CD4-positive, alpha-beta memory T cell (primary cell): ENCODE measurements around the gene TRAIP. TPM values are rescaled to one million over a fixed set of nuclear protein-coding genes. Genes with fewer than 3 reads are reported as not detected.

ENCODE experiments used
- CTCF ChIA-PET: fragments of 350-600 bp; sonication (Branson Sonifier 250); formaldehyde crosslinking; loops from one replicate; lab custom pipeline; 2021; ENCODE audit warnings: inconsistent platforms; ENCODE audit not compliant: partially characterized antibody; lab: Charles Lee
- POLR2A ChIA-PET: fragments of 350-600 bp; sonication (Branson Sonifier 250); formaldehyde crosslinking; loops from one replicate; lab custom pipeline; 2021; ENCODE audit not compliant: partially characterized antibody; lab: Charles Lee
- DNase-seq, 5 donors: peaks; one replicate each; pipeline versions ENCODE4 v3.0.0 to v3.0.0-alpha.2; 2020 to 2022; ENCODE audit warnings: mixed read lengths in 1 of 5
- H3K27ac ChIP-seq: one replicate; pipeline ENCODE4 v1.7.0; 2013; ENCODE audit warnings: low read depth, low read length
- H3K27me3 ChIP-seq: 2 replicates; pipeline ENCODE4 v1.7.0; 2013; ENCODE audit warnings: mild to moderate bottlenecking, low read length, moderate library complexity; ENCODE audit not compliant: insufficient read depth
- H3K36me3 ChIP-seq: 2 replicates; pipeline ENCODE4 v1.7.0; 2013; ENCODE audit warnings: mild to moderate bottlenecking, low read length, moderate library complexity; ENCODE audit not compliant: insufficient read depth
- H3K4me1 ChIP-seq: 2 replicates; pipeline ENCODE4 v1.7.0; 2013; ENCODE audit warnings: mild to moderate bottlenecking, low read length, moderate library complexity; ENCODE audit not compliant: insufficient read depth
- H3K4me3 ChIP-seq, 2 donors: one replicate each; pipeline ENCODE4 v1.7.0; 2013; ENCODE audit warnings: low read length in 2 of 2, mild to moderate bottlenecking in 1 of 2
- H3K9me3 ChIP-seq, 2 donors: one replicate each; pipeline ENCODE4 v1.7.0; 2013; ENCODE audit warnings: low read length in 2 of 2, control low read depth in 1 of 2; ENCODE audit not compliant: control insufficient read depth in 1 of 2
- H3K27ac Mint-ChIP-seq, 7 donors: one replicate each; pipeline ENCODE4 v1.8.0; 2020 to 2021; ENCODE audit warnings: mixed read lengths in 7 of 7, mild to moderate bottlenecking in 6 of 7, inconsistent platforms in 3 of 7, moderate library complexity in 3 of 7
- H3K27me3 Mint-ChIP-seq, 2 donors: one replicate each; pipeline ENCODE4 v1.8.0; 2020 to 2021; ENCODE audit warnings: mixed read lengths in 2 of 2
- H3K36me3 Mint-ChIP-seq, 2 donors: one replicate each; pipeline ENCODE4 v1.8.0; 2020 to 2021; ENCODE audit warnings: mixed read lengths in 2 of 2, inconsistent platforms in 1 of 2, mild to moderate bottlenecking in 1 of 2
- H3K4me1 Mint-ChIP-seq, 4 donors: one replicate each; pipeline ENCODE4 v1.8.0; 2020 to 2021; ENCODE audit warnings: mixed read lengths in 4 of 4, mild to moderate bottlenecking in 1 of 4
- H3K4me3 Mint-ChIP-seq, 8 donors: one replicate each; pipeline ENCODE4 v1.8.0; 2020 to 2021; ENCODE audit warnings: mixed read lengths in 8 of 8, mild to moderate bottlenecking in 7 of 8, moderate library complexity in 6 of 8, inconsistent platforms in 3 of 8
- H3K9me3 Mint-ChIP-seq, 8 donors: one replicate each; pipeline ENCODE4 v1.8.0; 2020 to 2021; ENCODE audit warnings: mixed read lengths in 8 of 8, mild to moderate bottlenecking in 5 of 8, inconsistent platforms in 3 of 8, moderate library complexity in 1 of 8
- intact Hi-C: fragments of 100-400 bp; cut with micrococcal nuclease; formaldehyde crosslinking; loops from one replicate; pipeline ENCODE4 v1.15.1; 2023
- polyA plus RNA-seq, 2 donors: library from polyadenylated mRNA; unstranded; fragments of 300-500 nt; fragmentation: Illumina TruSeq; gene quantifications; one replicate each; pipeline ENCODE4 v1.2.3, GENCODE V29; 2021
- total RNA-seq, 2 experiments: library from RNA; stranded (reverse); gene quantifications; one replicate each; pipeline ENCODE4 v1.2.3, GENCODE V29; 2021

The TRAIP gene
- total and polyA plus RNA-seq, 4 experiments from 2014 or later: 1.0 to 6.7 (median 3.2) TPM

DNA sequence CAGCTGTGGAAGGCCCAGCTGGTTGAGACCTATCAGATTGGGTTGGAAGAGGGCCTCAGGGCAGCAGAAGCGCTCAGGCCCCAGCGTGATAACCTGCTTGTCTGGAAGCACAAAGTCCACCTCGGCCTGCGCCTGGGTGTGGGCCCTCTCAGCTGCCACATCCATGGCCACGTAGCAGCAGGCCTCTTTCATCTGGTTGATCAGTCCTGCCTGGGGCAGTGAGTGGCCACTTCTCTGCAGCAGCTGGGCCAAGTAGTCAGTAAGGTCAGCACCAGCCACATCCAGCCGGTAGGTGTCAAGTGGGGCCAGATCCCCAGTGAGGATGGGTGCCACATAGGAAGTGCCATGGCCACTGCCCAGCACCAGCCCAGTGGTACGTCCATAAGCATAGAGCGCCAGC lies 17.3 kb upstream of the TRAIP start:
- intact Hi-C loops: no loop called here
- POLR2A ChIA-PET: interaction anchor here (1.2 kb wide), 1 partner anchor 67 kb away, joined by 4 read pairs; no protein-coding TSS in a partner anchor
- no peaks in the 10 kb centered on the region for H3K9me3 ChIP-seq
- CTCF ChIA-PET: interaction anchor here (1.5 to 1.6 kb wide), 2 partner anchors 35 to 334 kb away, joined by 4 read pairs; no protein-coding TSS in a partner anchor
- H3K4me1 ChIP-seq: peaks cover 14% of the 10 kb centered on the region
- no peak for DNase-seq
- no peak overlapping the region for H3K4me3 Mint-ChIP-seq
- no peak overlapping the region for H3K27ac ChIP-seq
- H3K36me3 Mint-ChIP-seq: no peaks in the 10 kb centered on the region
- no peak overlapping the region for H3K27ac Mint-ChIP-seq
- H3K36me3 ChIP-seq: no peaks in the 10 kb centered on the region
- H3K27me3 ChIP-seq: peaks cover 5% of the 10 kb centered on the region
- no peak overlapping the region for H3K4me3 ChIP-seq
- peaks cover 1 to 17% (median 11%) of the 10 kb centered on the region in 4 donors for H3K4me1 Mint-ChIP-seq
- peaks cover under 1 to 3% of the 10 kb centered on the region in 2 donors for H3K27me3 Mint-ChIP-seq
- peaks cover 0 to 1% (median 0%) of the 10 kb centered on the region in 8 donors for H3K9me3 Mint-ChIP-seq

DNA sequence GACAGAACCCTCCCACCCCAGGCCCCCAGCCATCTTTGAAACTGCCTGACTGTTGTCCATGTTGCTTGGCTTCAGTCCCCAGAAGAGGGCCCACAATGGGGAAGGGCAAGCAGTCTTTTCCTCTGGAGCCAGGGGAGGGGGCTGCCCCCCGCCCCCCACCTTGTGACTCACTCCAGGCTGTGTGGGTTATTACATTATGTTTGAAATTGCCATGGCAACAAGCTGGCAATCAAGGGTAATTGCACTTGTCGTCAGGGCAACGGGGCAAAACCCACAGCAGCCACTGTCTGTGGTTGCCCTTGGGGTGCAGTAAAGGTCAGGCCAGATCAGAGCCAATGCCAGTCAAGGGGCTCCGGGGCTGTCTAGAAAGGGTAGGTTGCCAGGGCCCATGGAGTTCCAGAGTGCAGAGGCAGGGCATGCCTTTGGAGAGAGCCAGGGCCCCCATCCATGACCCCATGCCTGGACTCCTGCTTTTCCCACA lies 16.5 kb upstream of the TRAIP start:
- Histone ChIP-seq H3K27ac (no peak overlapping the region), H3K4me1 (peaks cover 17% of the 10 kb centered on the region), H3K27me3 (peaks cover 12% of the 10 kb centered on the region), H3K9me3 (no peaks in the 10 kb centered on the region), H3K4me3 (no peak overlapping the region), H3K36me3 (no peaks in the 10 kb centered on the region)
- intact Hi-C loops: no loop called here
- peaks cover 0 to 1% (median 0%) of the 10 kb centered on the region in 8 donors for H3K9me3 Mint-ChIP-seq
- peaks cover 1 to 20% (median 11%) of the 10 kb centered on the region in 4 donors for H3K4me1 Mint-ChIP-seq
- POLR2A ChIA-PET: no interaction called here
- CTCF ChIA-PET: interaction anchor here (1.5 to 1.6 kb wide), 2 partner anchors 34 to 333 kb away, joined by 4 read pairs; no protein-coding TSS in a partner anchor
- H3K27me3 Mint-ChIP-seq: peaks cover 7 to 8% of the 10 kb centered on the region in 2 donors
- DNase-seq: peak in 4 of 5 donors; percentile 28 to 73 (median 40)
- H3K36me3 Mint-ChIP-seq: no peaks in the 10 kb centered on the region
- peak overlapping the region in 1 of 8 donors; percentile 32 for H3K4me3 Mint-ChIP-seq
- H3K27ac Mint-ChIP-seq: no peak overlapping the region

DNA sequence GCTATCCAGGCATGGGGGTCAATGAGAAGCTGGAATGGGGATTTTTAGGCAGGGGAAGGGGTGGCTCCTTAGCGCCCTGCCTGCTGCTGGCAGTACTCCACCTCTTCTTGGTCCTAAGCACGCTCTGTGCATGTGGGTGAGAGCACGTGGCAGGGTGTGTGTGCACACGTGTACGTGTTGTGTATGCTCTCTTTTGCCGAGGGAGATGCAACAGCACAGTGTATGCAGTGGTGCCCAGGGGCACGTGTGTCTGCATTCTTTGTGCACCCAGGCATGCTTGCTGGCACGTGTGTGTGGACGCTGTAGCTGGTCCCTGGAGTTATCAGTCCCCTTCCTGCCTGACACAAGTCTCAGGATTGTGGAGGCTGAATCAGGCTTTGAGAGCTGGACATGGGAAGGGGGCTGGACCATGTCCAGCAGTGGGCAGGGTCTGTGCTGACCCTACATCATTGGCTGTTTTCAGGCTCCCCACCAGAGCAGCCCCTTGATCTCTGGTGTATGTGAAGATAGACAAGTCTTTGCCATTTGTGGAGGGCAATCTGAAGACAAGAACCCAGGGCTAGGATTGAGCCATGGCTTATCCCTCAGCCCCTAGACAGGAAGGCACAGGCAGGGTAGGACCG lies 15.3 kb upstream of the TRAIP start:
- intact Hi-C loops: no loop called here
- H3K27me3 Mint-ChIP-seq: peaks cover 14 to 17% of the 10 kb centered on the region in 2 donors
- H3K36me3 Mint-ChIP-seq: no peaks in the 10 kb centered on the region
- CTCF ChIA-PET: no interaction called here
- peaks cover 1 to 24% (median 11%) of the 10 kb centered on the region in 4 donors for H3K4me1 Mint-ChIP-seq
- Histone ChIP-seq H3K9me3 (no peaks in the 10 kb centered on the region), H3K27me3 (peaks cover 16% of the 10 kb centered on the region), H3K36me3 (no peaks in the 10 kb centered on the region), H3K4me3 (no peak overlapping the region), H3K27ac (no peak overlapping the region), H3K4me1 (peaks cover 17% of the 10 kb centered on the region)
- POLR2A ChIA-PET: no interaction called here
- no peak for DNase-seq
- peak overlapping the region in 3 of 8 donors; percentile 44 to 71 (median 45) for H3K4me3 Mint-ChIP-seq
- peaks cover 0 to 1% (median 0%) of the 10 kb centered on the region in 8 donors for H3K9me3 Mint-ChIP-seq
- H3K27ac Mint-ChIP-seq: no peak overlapping the region

- Histone ChIP-seq H3K27me3 (peaks cover 23% of the 10 kb centered on the region), H3K9me3 (no peaks in the 10 kb centered on the region), H3K4me3 (peak within 1 kb of the TSS in 1 of 2 donors; percentile 28), H3K27ac (no peak within 1 kb of the TSS), H3K4me1 (peaks cover 17% of the 10 kb centered on the region), H3K36me3 (no peaks in the 10 kb centered on the region)
- peaks cover 1 to 24% (median 11%) of the 10 kb centered on the region in 4 donors for H3K4me1 Mint-ChIP-seq
- peak within 1 kb of the TSS; percentile 35 to 67 (median 48) for H3K4me3 Mint-ChIP-seq
- peak in 2 of 5 donors; percentile 22 to 24 for DNase-seq
- H3K27me3 Mint-ChIP-seq: peaks cover 17% of the 10 kb centered on the region in 2 donors
- intact Hi-C loops: loop anchor here (2.0 kb wide), 1 partner anchor 37 kb away; no protein-coding TSS in a partner anchor
- POLR2A ChIA-PET: no interaction called here
- H3K27ac Mint-ChIP-seq: no peak within 1 kb of the TSS
- CTCF ChIA-PET: interaction anchor here (1.7 kb wide), 1 partner anchor 31 kb away, joined by 5 read pairs; no protein-coding TSS in a partner anchor
- H3K9me3 Mint-ChIP-seq: no peaks in the 10 kb centered on the region
- no peaks in the 10 kb centered on the region for H3K36me3 Mint-ChIP-seq
Observed at GRCh38 chr3:49869525-49870126, 13.3 kb upstream of the TRAIP start, which contains the start of gene CAMKV. TSS of gene CAMKV (minus strand) at chr3:49869906. CDS start at chr3:49862388, 7,518 bp downstream.

DNA sequence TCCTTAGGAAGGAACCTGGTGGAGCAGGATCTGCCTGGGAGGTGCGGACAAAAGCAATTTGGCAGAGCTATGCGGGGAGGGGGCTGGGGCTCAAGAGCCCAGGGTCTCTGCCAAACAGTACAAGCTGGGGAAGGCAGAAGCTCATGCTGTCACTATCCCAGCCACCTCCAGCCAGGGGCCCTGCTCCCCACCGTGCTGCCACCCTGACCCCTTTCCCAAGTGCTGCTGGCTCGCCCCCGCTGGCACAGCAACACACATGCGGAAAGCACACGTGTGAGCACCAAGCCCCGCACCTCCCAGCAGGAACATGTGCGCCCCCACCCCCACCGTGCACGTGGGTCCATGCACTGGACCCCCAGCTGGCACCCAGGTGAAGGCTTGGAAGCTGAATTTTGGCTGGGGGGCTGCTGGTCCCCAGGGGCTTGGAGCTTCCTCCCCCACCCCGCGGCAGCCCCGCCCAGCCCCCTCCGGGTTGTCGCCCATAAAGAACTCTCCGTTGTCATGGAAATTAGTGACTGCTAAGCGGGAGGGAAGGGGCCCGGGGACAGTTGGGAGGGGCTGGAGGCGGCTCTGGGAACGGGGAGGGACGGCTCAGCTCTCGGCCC lies 12.6 kb upstream of the TRAIP start:
- Histone ChIP-seq H3K27me3 (peaks cover 23% of the 10 kb centered on the region), H3K27ac (no peak overlapping the region), H3K4me1 (peaks cover 17% of the 10 kb centered on the region), H3K9me3 (no peaks in the 10 kb centered on the region), H3K36me3 (no peaks in the 10 kb centered on the region), H3K4me3 (peak overlapping the region in 1 of 2 donors; percentile 28)
- intact Hi-C loops: loop anchor here (2.0 kb wide), 1 partner anchor 38 kb away; no protein-coding TSS in a partner anchor
- CTCF ChIA-PET: interaction anchor here (1.7 kb wide), 1 partner anchor 30 kb away, joined by 5 read pairs; no protein-coding TSS in a partner anchor
- H3K27me3 Mint-ChIP-seq: peaks cover 17 to 19% of the 10 kb centered on the region in 2 donors
- peak overlapping the region in 6 of 8 donors; percentile 29 to 66 (median 54) for H3K4me3 Mint-ChIP-seq
- no peaks in the 10 kb centered on the region for H3K9me3 Mint-ChIP-seq
- no peak overlapping the region for H3K27ac Mint-ChIP-seq
- no peaks in the 10 kb centered on the region for H3K36me3 Mint-ChIP-seq
- peaks cover 1 to 24% (median 11%) of the 10 kb centered on the region in 4 donors for H3K4me1 Mint-ChIP-seq
- no peak for DNase-seq
- POLR2A ChIA-PET: no interaction called here

- no peak overlapping the region for H3K4me3 ChIP-seq
- Mint-ChIP-seq H3K9me3 (no peaks in the 10 kb centered on the region), H3K4me1 (peaks cover under 1 to 21% (median 7%) of the 10 kb centered on the region in 4 donors), H3K27me3 (peaks cover 17 to 19% of the 10 kb centered on the region in 2 donors), H3K27ac (peak overlapping the region in 1 of 7 donors; percentile 29), H3K36me3 (no peaks in the 10 kb centered on the region), H3K4me3 (peak overlapping the region in 6 of 8 donors; percentile 21 to 66 (median 53))
- ChIA-PET POLR2A (interaction anchor here (0.5 kb wide), 1 partner anchor 29 kb away, joined by 4 read pairs; no protein-coding TSS in a partner anchor), CTCF (no interaction called here)
- no peak overlapping the region for H3K27ac ChIP-seq
- peaks cover 23% of the 10 kb centered on the region for H3K27me3 ChIP-seq
- H3K9me3 ChIP-seq: no peaks in the 10 kb centered on the region
- DNase-seq: no peak
- intact Hi-C loops: loop anchor here (2.0 kb wide), 1 partner anchor 39 kb away; no protein-coding TSS in a partner anchor
- H3K36me3 ChIP-seq: no peaks in the 10 kb centered on the region
- peaks cover 17% of the 10 kb centered on the region for H3K4me1 ChIP-seq
Observed at GRCh38 chr3:49867871-49868321, 11.5 kb upstream of the TRAIP start.
